GM21529 (cell line): Measurements from ENCODE around the gene TDRD3.
A peak's percentile ranks its signal among the peaks of the same experiment; 100 is the strongest.

Source experiments
- ATAC-seq: cut with Tn5 transposase; IDR thresholded peaks from one replicate; pipeline ENCODE4 v1.9.1; 2021; ENCODE audit not compliant: unreplicated experiment

TDRD3 gene

DNA sequence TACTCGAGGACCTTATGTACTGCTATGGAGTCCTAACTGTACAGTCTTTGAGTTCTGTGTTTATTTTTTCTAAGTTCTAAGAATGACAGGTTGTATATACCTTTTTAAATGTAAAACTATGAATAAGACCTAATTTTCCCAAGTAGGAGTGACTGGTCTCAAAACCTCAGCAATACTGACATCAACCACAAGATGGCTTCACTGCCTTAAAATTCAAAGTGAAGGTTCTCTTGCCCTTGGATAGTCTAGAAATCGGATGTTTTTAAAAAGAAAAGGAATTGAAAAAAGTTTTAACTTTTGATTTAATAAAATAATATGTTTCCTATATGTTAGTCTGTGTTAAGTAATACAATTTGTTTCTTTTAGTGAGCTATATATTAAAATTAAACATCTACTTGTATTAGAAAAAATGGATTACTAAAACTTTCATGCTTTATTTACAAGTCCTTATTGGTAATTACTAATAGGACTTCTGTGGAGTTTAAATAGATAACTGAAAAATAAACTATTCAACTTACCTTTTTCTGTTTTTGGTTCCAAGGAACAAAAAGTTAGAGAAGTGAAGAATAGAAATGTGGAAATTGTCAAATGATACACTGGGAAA lies 52.0 kb downstream of the TDRD3 start:
- peak; percentile 83 for ATAC-seq

DNA sequence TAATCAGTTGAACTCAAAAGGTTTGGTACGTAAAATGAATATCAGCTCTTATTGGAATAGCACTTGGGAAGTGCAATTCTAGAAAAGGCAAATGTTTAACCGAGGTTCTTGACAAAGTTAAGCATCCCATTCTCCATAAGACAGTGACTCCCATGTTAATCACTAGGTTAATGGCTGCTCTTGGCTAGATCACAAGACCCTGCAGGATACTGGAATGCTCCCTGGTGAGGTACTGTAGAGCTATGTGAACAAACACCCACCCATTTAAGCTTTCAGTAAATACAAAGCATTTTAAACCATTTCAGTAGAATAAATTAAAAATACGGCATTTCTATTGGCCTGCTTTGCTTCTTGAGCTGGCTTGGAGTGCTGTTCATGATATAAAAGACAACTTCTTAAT lies 56.5 kb downstream of the TDRD3 start:
- no peak for ATAC-seq

DNA sequence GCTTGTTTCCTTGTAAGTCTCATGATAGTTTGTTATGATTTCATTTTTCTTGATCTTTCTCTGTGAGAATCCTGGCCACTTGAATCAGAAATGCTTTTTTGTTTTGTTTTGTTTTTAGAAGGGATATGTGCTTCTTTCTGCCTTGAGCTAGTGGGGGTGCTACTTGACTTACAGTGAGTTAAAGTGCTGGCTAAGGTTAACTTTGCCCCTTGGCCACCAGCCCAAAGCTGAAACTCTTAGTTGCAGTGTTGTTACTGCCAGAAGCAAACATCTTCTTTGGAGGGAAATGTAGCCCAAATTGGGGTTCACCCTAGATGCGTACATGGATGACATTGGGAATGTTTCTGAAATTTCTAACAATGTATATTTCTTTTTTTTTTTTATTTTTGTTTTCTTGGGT lies 57.4 kb downstream of the TDRD3 start:
- no peak for ATAC-seq

DNA sequence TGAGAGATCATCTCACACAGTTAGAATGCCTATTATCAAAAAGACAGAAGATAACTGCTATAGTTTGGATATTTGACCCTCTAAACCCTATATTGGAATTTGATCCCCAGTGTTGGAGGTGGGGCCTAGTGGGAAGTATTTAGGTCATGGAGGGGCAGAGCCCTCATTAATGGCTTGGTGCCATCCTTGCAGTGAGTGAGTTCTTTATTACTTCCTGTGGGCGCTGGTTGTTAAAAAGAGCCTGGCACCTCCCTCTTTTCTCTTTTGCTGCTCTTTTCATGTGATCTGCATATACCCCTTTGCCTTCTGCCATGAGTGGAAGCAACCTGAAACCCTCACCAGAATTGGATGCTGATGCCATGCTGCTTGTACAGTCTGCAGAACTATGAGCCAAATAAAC lies 66.8 kb downstream of the TDRD3 start:
- ATAC-seq, result no peak

DNA sequence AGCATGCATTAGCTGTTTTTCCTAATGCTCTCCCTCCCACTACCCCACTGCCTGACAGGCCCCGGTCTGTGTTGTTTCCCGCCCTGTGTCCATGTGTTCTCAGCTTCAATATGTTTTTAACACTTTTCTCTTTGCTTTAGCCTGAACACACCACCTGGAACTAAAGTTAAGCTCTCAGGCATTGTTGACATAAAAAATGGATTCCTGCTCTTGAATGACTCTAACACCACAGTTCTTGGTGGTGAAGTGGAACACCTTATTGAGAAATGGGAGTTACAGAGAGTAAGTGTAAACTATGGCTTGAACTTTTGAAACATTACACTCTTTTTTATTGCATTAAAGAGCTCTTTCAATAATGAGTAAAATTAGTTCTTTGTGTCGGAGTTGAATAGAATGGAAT lies 70.1 kb downstream of the TDRD3 start:
- ATAC-seq, result no peak

GRCh38 chr13:60479273-60479672 lies 82.3 kb downstream of the TDRD3 start:
- ATAC-seq, result no peak

DNA sequence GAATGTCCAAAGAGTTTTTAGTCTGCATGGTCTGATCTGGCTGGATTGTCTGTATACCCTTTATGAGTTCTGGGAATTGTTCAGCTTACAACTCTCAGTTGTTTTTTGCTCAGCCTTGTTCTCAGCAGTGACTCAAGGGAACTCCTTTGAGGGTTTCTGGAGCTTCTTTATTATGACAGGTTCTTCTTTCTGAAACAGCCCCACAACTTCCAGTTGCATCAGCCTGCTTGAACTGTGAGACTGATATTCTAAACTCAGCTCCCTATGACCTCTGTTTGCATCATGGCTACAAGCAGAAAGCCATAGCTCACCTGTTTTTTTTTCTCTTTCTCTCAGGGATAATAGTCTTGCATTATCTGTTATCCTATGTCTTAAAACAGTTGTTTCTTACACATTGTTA lies 85.0 kb downstream of the TDRD3 start:
- ATAC-seq, result no peak

GRCh38 chr13:60484865-60485264 lies 87.8 kb downstream of the TDRD3 start:
- ATAC-seq, result no peak

DNA sequence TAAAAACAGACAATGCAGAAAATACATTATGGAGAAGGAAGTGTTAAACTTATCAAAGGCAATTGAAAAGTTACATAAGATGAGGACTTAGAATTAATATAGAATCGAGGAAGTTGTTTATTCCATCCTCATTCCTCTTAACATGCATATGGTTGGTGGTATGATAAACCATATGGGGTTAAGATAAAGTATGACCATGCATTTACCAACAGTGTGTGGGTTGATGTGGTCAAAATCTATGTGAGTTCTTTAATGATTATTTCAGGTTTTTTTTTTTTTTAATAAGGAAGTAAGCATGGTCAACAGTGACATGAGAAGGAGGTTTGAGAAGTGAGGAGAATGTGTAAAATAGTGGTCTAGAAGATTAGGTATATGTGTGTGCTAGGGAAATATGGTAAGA lies 94.5 kb downstream of the TDRD3 start:
- ATAC-seq, result no peak

DNA sequence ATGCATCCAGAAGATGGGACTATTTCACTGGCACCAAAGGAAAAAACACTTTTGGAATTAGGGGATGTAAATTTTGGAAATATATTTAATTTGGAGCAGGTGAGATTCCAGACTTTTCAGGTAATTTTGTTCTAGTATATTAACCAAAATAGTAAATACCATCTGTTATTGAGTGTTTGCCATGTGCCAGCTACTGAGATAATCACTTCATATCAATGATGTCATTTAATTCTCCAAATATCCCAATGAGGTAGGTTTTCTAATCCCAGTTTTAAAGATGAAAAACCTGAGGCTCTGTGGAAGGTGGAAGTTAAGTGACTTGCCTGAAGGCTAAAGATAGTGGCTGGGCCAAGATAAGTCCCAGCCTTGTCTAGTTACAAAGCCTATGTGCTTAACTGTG lies 95.2 kb downstream of the TDRD3 start:
- ATAC-seq, result no peak

GRCh38 chr13:60494296-60494695 lies 97.3 kb downstream of the TDRD3 start:
- no peak for ATAC-seq

- no peak for ATAC-seq
Observed at GRCh38 chr13:60501236-60501635, 104.2 kb downstream of the TDRD3 start.

- no peak for ATAC-seq
Observed at GRCh38 chr13:60509601-60510386, 112.8 kb downstream of the TDRD3 start.

- ATAC-seq, result no peak
Observed at GRCh38 chr13:60511637-60512036, 114.6 kb downstream of the TDRD3 start.

DNA sequence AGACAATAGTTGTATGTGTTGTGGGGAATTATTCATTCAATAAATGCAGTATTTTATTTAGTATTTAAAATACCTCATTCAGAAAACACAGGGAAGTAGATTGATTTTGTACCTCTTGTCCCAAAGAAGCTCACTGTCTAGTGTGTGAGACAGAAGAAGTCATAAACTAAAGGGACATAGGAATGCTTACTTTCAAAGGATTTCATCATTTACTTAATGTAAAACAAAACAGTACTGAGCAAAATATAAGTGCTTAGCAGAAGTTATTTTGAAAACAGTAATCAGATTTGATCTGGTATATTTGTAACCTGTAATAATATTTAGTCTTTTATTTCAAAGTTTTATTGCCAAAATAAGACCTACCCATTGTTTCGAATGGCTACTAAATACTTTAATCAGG lies 117.9 kb downstream of the TDRD3 start:
- ATAC-seq, result no peak

- no peak for ATAC-seq
Observed at GRCh38 chr13:60519496-60519895, 122.5 kb downstream of the TDRD3 start.

DNA sequence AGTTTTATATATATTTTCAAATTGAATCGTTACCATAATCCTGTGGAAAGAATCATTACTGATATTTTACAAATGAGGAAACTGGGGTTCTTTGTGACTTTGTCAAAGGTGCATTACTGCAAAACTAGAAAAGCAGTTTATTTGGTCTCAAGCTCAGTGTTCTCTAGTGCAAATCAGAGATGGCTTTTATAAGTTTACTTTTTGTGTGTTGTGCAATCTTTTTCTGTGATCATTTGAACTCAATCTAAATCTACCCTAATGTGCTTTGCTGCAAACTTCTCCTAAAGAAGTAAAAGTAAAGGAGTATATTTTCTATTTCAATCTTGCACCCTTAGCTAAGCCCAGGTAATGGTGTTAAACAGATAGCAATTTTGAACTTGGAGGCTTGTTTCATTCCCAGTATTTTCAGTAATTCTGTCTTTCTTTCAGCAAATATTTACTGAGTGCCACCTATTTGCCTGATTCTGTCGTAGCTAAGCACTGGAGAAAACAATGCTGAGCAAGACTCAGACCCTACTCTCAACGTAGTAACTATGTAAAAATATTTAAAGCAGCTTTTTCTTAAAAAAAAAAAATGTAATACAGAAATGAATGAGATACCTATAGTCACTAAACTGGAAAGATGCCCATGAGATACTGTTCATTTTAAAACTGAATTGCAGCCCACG lies 124.0 kb downstream of the TDRD3 start:
- ATAC-seq, result no peak

DNA sequence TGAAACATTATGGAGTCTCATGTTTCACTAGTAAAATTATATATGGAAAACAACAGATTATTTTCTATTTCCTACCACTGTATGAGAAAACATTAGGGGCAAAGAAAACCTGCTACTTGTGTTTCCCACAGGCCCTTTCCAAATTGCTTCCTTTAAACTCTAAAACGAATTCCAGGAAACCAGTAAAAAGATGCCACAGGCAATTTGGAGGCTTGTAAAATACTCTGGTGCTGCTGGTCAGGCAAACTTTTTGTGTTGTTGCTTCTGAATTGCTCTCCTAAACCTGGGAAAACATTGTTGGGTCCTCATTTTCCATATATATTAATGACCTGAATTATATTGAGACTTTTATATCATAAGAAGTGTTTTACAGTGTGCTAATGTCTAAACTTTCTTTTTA lies 141.5 kb downstream of the TDRD3 start:
- ATAC-seq, result no peak

GRCh38 chr13:60540276-60540675 lies 143.3 kb downstream of the TDRD3 start:
- no peak for ATAC-seq

- no peak for ATAC-seq
Observed at GRCh38 chr13:60562096-60562780, 165.2 kb downstream of the TDRD3 start.

DNA sequence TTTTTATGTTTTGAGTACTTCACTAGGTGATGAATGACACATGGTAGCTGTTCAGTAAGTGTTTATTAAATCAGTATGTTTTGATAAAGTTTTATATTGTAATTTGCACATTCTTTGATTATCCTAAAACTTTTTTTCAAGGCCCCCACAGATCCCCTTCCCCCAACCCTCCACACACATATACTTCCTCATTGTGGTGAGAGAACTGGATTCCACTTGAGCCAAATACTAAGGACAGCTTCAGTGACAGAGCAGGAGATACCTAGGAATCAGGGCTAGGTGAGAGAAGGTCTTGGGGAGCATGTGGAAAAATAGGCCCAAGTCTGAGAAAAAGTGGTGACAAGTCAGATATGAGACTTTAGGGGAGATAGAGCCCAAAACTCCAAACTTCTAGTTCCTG lies 174.6 kb downstream of the TDRD3 start:
- ATAC-seq, result no peak
